K562 (cell line): ENCODE measurements around the gene LRCH1. TPM values are rescaled to one million over a fixed set of nuclear protein-coding genes. Genes with fewer than 3 reads are reported as not detected.
A peak's percentile ranks its signal among the peaks of the same experiment; 100 is the strongest.

Experiments
- ATAC-seq: fragments of 200-7000 bp; cut with Tn5 transposase; 3 replicates; pipeline ENCODE4 v1.9.1; 2020; ENCODE audit warnings: moderate library complexity
- Bru-seq: library from RNA; stranded (reverse); fragments of 400-500 nt; gene quantifications from one replicate; lab custom pipeline; 2021; lab: Mats Ljungman, UMichigan
- BruChase-seq, 2 experiments: library from RNA; stranded (reverse); fragments of 400-500 nt; gene quantifications; one replicate each; lab custom pipeline; 2021; lab: Mats Ljungman, UMichigan
- BruUV-seq: library from RNA; stranded (reverse); fragments of 400-500 nt; replicated peaks from 2 replicates; lab custom pipeline; 2021; lab: Mats Ljungman, UMichigan
- CTCF ChIA-PET: fragments of 300-600 bp; formaldehyde crosslinking; extraction: SDS; loops from one replicate; lab custom pipeline; 2021; ENCODE audit warnings: low intra/inter-chr PET ratio; lab: Yijun Ruan, JAX
- POLR2A ChIA-PET: fragments of 300-600, 350-650 bp; sonication (Branson Sonifier 250); formaldehyde crosslinking; extraction: SDS; loops from one replicate; lab custom pipeline; 2021; ENCODE audit warnings: antibody characterized with exemption, inconsistent platforms; lab: Yijun Ruan, JAX
- DNase-seq, 4 experiments: peaks; one replicate each; pipeline versions ENCODE4 v3.0.0 to v3.0.0-alpha.2; 2011 to 2018; ENCODE audit warnings: low spot score in 3 of 4, mixed read lengths in 3 of 4; ENCODE audit errors: extremely low read depth in 1 of 4
- FAIRE-seq: peaks from 2 replicates; lab custom pipeline; 2011; peaks lifted over from hg19 to GRCh38; lab: Jason Lieb, UNC
- H2AFZ ChIP-seq: 2 replicates; pipeline ENCODE4 v1.6.0; 2011; ENCODE audit warnings: low read depth, low read length, control low read depth, inconsistent platforms
- H3K27ac ChIP-seq: fragments of 200-600 bp; 3 replicates; pipeline ENCODE4 v1.8.0; 2011; ENCODE audit warnings: low read depth, mild to moderate bottlenecking, control low read depth, inconsistent platforms, low read length, moderate library complexity, mixed read lengths; ENCODE audit errors: extremely low read depth
- H3K27me3 ChIP-seq, 2 experiments: fragments of 300-600 bp in 1 of 2; 2 replicates in 1 of 2; 3 replicates in 1 of 2; pipeline versions ENCODE4 v1.6.0 to v1.8.0; 2011; ENCODE audit warnings: inconsistent platforms in 2 of 2, low read length in 2 of 2, mild to moderate bottlenecking in 1 of 2, mixed read lengths in 1 of 2, moderate library complexity in 1 of 2; ENCODE audit not compliant: control insufficient read depth in 2 of 2, insufficient read depth in 2 of 2
- H3K36me3 ChIP-seq: fragments of 300-600 bp; 3 replicates; pipeline ENCODE4 v1.8.0; 2011; ENCODE audit warnings: mild to moderate bottlenecking, low read length, inconsistent platforms; ENCODE audit not compliant: control insufficient read depth, insufficient read depth
- H3K4me1 ChIP-seq, 2 experiments: fragments of 200-600 bp in 1 of 2; replicated peaks in 1 of 2; 2 replicates in 1 of 2; 3 replicates in 1 of 2; pipeline versions ENCODE4 v1.5.1 to v1.8.0; 2011; ENCODE audit warnings: inconsistent platforms in 2 of 2, low read length in 2 of 2, mild to moderate bottlenecking in 1 of 2, mixed read lengths in 1 of 2, moderate library complexity in 1 of 2; ENCODE audit not compliant: control insufficient read depth in 2 of 2, insufficient read depth in 2 of 2
- H3K4me2 ChIP-seq: 2 replicates; pipeline ENCODE4 v1.6.1; 2011; ENCODE audit warnings: low read length, control low read depth, inconsistent platforms, mixed read lengths; ENCODE audit not compliant: insufficient read depth
- H3K4me3 ChIP-seq: fragments of 200-600 bp; sonication (generic), shearing (Covaris generic); 2 replicates; pipeline ENCODE4 v1.5.1; 2016; ENCODE audit warnings: control low read depth, inconsistent platforms
- H3K79me2 ChIP-seq: fragments of 200-600 bp; 3 replicates; pipeline ENCODE4 v1.8.0; 2011; ENCODE audit warnings: low read length, inconsistent platforms; ENCODE audit not compliant: control insufficient read depth, insufficient read depth
- H3K9ac ChIP-seq, 2 experiments: 2 replicates each; pipeline versions ENCODE4 v1.6.0 to v1.6.1; 2011; ENCODE audit warnings: low read depth in 2 of 2, low read length in 2 of 2, control low read depth in 1 of 2, inconsistent platforms in 1 of 2, mild to moderate bottlenecking in 1 of 2, mixed read lengths in 1 of 2; ENCODE audit not compliant: insufficient read depth in 1 of 2
- H3K9me1 ChIP-seq: one replicate; pipeline ENCODE4 v1.6.0; 2011; ENCODE audit warnings: inconsistent platforms, mild to moderate bottlenecking, low read length, moderate library complexity; ENCODE audit not compliant: control insufficient read depth, insufficient read depth
- H3K9me3 ChIP-seq: replicated peaks from 2 replicates; pipeline ENCODE4 v1.5.1; 2011; ENCODE audit warnings: low read depth, low read length, inconsistent platforms; ENCODE audit not compliant: control insufficient read depth, insufficient read depth
- H4K20me1 ChIP-seq: replicated peaks from 2 replicates; pipeline ENCODE4 v1.6.1; 2011; ENCODE audit warnings: low read length, inconsistent platforms, mixed read lengths; ENCODE audit not compliant: control insufficient read depth, insufficient read depth
- ATF6 ChIP-seq: sonication (generic); formaldehyde crosslinking; IDR thresholded peaks from 2 replicates; pipeline ENCODE4 v1.4.0; 2020; ENCODE audit warnings: mild to moderate bottlenecking, missing genetic modification reagents
- CEBPG ChIP-seq, 3 experiments: fragments of 200-800 bp in 1 of 3; sonication (Bioruptor generic) in 1 of 3; sonication (generic) in 1 of 3; formaldehyde crosslinking in 1 of 3; IDR thresholded peaks in 2 of 3; conservative IDR thresholded peaks in 1 of 3; 2 replicates each; pipeline versions ENCODE4 v1.6.1 to v1.8.0; 2016 to 2022; ENCODE audit warnings: missing compliant biosample characterization in 2 of 3, missing genetic modification characterization in 2 of 3, mild to moderate bottlenecking in 1 of 3, missing genetic modification reagents in 1 of 3
- EGR1 ChIP-seq: fragments of 450-650 bp; conservative IDR thresholded peaks from 2 replicates; pipeline ENCODE4 v1.6.1; 2017; ENCODE audit warnings: mild to moderate bottlenecking
- KDM1A ChIP-seq, 2 experiments: fragments of 450-650 bp; IDR thresholded peaks; 2 replicates each; pipeline ENCODE4 v1.6.1; 2016; ENCODE audit warnings: mild to moderate bottlenecking in 2 of 2
- NCOR1 ChIP-seq: fragments of 450-650 bp; IDR thresholded peaks from 2 replicates; pipeline ENCODE4 v1.6.1; 2016; ENCODE audit warnings: mild to moderate bottlenecking, moderate library complexity
- RBM25 ChIP-seq: fragments of 200-400 bp; formaldehyde crosslinking; IDR thresholded peaks from 2 replicates; pipeline ENCODE4 v1.6.1; 2018; ENCODE audit warnings: low read length, low read depth, moderate library complexity; ENCODE audit not compliant: severe bottlenecking
- SAFB2 ChIP-seq: fragments of 200-400 bp; formaldehyde crosslinking; IDR thresholded peaks from 2 replicates; pipeline ENCODE4 v1.6.1; 2018; ENCODE audit warnings: borderline replicate concordance, low read length, low read depth, moderate library complexity; ENCODE audit not compliant: severe bottlenecking
- SIRT6 ChIP-seq: IDR thresholded peaks from one replicate; pipeline ENCODE4 v1.6.1; 2012; ENCODE audit warnings: low read depth, mild to moderate bottlenecking, control low read depth, inconsistent platforms, low read length, moderate library complexity
- STAG1 ChIP-seq: sonication (generic); formaldehyde crosslinking; IDR thresholded peaks from 2 replicates; pipeline ENCODE4 v1.5.0; 2020; ENCODE audit warnings: missing genetic modification reagents, borderline replicate concordance
- TAF9B ChIP-seq: fragments of 450-650 bp; IDR thresholded peaks from 2 replicates; pipeline ENCODE4 v1.6.1; 2018; ENCODE audit warnings: mild to moderate bottlenecking; ENCODE audit not compliant: partially characterized antibody
- TCF3 ChIP-seq: sonication (generic); formaldehyde crosslinking; IDR thresholded peaks from 2 replicates; pipeline ENCODE4 v1.4.0; 2020; ENCODE audit warnings: mild to moderate bottlenecking, missing genetic modification reagents
- ZNF134 ChIP-seq: fragments of 250-450 bp; sonication (Bioruptor Pico); conservative IDR thresholded peaks from 2 replicates; pipeline ENCODE4 v1.4.0; 2020
- WGBS: fragments of 100-300 bp; shearing (Covaris generic); methylation state at CpG from one replicate; pipeline ENCODE4 v1.1.6; 2016; ENCODE audit warnings: low coverage, mixed read lengths; ENCODE audit not compliant: insufficient coverage; ENCODE audit errors: missing lambda C conversion rate; 5-methylcytosine and 5-hydroxymethylcytosine counted together
- in situ Hi-C: fragments of 300-500 bp; cut with MboI; formaldehyde crosslinking; loops from 4 replicates; pipeline ENCODE4 v1.15.0; 2018; ENCODE audit warnings: inconsistent platforms, mixed read lengths
- intact Hi-C: fragments of 100-400 bp; cut with micrococcal nuclease; formaldehyde crosslinking; loops from 2 replicates; pipeline ENCODE4 v1.14.2; 2022
- long read RNA-seq, 3 experiments: library from polyadenylated mRNA in 2 of 3; library from RNA in 1 of 3; unstranded in 2 of 3; stranded (forward) in 1 of 3; transcript quantifications; one replicate each; pipeline ENCODE4 v2.0.0, GENCODE V29; 2019 to 2022
- polyA minus RNA-seq, 3 experiments: library from RNA; depleted of rRNA, polyadenylated mRNA; stranded (reverse); fragments of >200 nt; gene quantifications; 2 replicates each; pipeline ENCODE4 v1.2.3, GENCODE V29; 2011
- polyA plus RNA-seq, 8 experiments: library from polyadenylated mRNA; depleted of rRNA in 4 of 8; stranded (reverse) in 5 of 8; unstranded in 3 of 8; fragments of >200 nt; fragmentation: Nextera tagmentation in 2 of 8; fragmentation: Illumina TruSeq in 1 of 8; extraction: Ambion mirVana in 2 of 8; extraction: Trizol in 1 of 8; gene quantifications; 2 replicates each; pipeline versions ENCODE4 v1.2.1 to v1.2.3, GENCODE V29; 2011 to 2014; ENCODE audit warnings: inconsistent platforms in 1 of 8, missing spikeins in 1 of 8
- total RNA-seq, 7 experiments: library from RNA; depleted of rRNA in 6 of 7; stranded (reverse); fragments of >200 nt in 6 of 7; fragmentation: Illumina TruSeq in 2 of 7; extraction: Trizol in 2 of 7; gene quantifications; 2 replicates each; pipeline versions ENCODE4 v1.2.1 to v1.2.3, GENCODE V29; 2011 to 2021; ENCODE audit warnings: low replicate concordance in 1 of 7

LRCH1 gene, protein sequence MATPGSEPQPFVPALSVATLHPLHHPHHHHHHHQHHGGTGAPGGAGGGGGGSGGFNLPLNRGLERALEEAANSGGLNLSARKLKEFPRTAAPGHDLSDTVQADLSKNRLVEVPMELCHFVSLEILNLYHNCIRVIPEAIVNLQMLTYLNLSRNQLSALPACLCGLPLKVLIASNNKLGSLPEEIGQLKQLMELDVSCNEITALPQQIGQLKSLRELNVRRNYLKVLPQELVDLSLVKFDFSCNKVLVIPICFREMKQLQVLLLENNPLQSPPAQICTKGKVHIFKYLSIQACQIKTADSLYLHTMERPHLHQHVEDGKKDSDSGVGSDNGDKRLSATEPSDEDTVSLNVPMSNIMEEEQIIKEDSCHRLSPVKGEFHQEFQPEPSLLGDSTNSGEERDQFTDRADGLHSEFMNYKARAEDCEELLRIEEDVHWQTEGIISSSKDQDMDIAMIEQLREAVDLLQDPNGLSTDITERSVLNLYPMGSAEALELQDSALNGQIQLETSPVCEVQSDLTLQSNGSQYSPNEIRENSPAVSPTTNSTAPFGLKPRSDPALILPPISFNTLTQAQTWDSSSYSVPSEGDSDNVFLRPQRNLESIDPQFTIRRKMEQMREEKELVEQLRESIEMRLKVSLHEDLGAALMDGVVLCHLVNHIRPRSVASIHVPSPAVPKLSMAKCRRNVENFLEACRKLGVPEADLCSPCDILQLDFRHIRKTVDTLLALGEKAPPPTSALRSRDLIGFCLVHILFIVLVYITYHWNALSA
- total RNA-seq (2011; cell fraction: chromatin; rRNA removed; ENCODE audit: low replicate concordance): 23.7 and 30.0 TPM in 2 replicates
- 7.5 and 8.8 TPM in 2 replicates for total RNA-seq (2011; cell fraction: nucleolus; rRNA removed)
- total RNA-seq (2011; cell fraction: nucleoplasm; rRNA removed): 12.5 and 16.9 TPM in 2 replicates
- 2.5 and 3.2 TPM in 2 replicates for total RNA-seq (2014; rRNA removed)
- 3.7 and 4.3 TPM in 2 replicates for total RNA-seq (2014; rRNA removed; fragmentation: Illumina TruSeq; extraction: Trizol)
- 3.9 and 4.2 TPM in 2 replicates for total RNA-seq (2015; rRNA removed; fragmentation: Illumina TruSeq; extraction: Trizol)
- total RNA-seq (2021): 5.7 and 6.5 TPM in 2 replicates
- 5.2 and 6.8 TPM in 2 replicates for polyA plus RNA-seq (2011; rRNA removed)
- 1.7 and 2.8 TPM in 2 replicates for polyA plus RNA-seq (2011; cell fraction: cytosol; rRNA removed)
- polyA plus RNA-seq (2011; cell fraction: nucleus; rRNA removed): 7.5 and 9.0 TPM in 2 replicates
- 2.7 and 2.9 TPM in 2 replicates for polyA plus RNA-seq (2012)
- 4.1 and 4.7 TPM in 2 replicates for polyA plus RNA-seq (2014; fragmentation: Illumina TruSeq; extraction: Trizol)
- polyA plus RNA-seq (2014; fragmentation: Nextera tagmentation; extraction: Ambion mirVana): 1 to 10 TPM; 1.1 to 1.2 TPM
- polyA plus RNA-seq (2014; rRNA removed): 3.3 TPM in 2 replicates
- 13.6 and 15.7 TPM in 2 replicates for polyA minus RNA-seq (2011; rRNA and poly(A)+ RNA removed)
- polyA minus RNA-seq (2011; cell fraction: cytosol; rRNA and poly(A)+ RNA removed): 2.8 and 3.1 TPM in 2 replicates
- polyA minus RNA-seq (2011; cell fraction: nucleus; rRNA and poly(A)+ RNA removed): 15.1 and 26.7 TPM in 2 replicates
- Bru-seq, nascent RNA: percentile 73 among the genes with signal in this experiment
- percentile 74 among the genes with signal in this experiment for BruChase-seq, experiment 1, labeled RNA remaining after a 2-hour chase
- percentile 73 among the genes with signal in this experiment for BruChase-seq, experiment 2, labeled RNA remaining after a 6-hour chase
- long read RNA-seq, experiment 1, full-length matches to known transcripts: 3 of 10 reads
- long read RNA-seq, experiment 1, partial matches to known transcripts: 5 of 10 reads
- long read RNA-seq, experiment 1, other reads (novel, unspliced or antisense): 2 of 10 reads
- long read RNA-seq, experiment 2, full-length matches to known transcripts: 1 of 5 reads
- long read RNA-seq, experiment 2, partial matches to known transcripts: 2 of 5 reads
- long read RNA-seq, experiment 2, other reads (novel, unspliced or antisense): 2 of 5 reads
- long read RNA-seq, experiment 3: 0 reads

DNA sequence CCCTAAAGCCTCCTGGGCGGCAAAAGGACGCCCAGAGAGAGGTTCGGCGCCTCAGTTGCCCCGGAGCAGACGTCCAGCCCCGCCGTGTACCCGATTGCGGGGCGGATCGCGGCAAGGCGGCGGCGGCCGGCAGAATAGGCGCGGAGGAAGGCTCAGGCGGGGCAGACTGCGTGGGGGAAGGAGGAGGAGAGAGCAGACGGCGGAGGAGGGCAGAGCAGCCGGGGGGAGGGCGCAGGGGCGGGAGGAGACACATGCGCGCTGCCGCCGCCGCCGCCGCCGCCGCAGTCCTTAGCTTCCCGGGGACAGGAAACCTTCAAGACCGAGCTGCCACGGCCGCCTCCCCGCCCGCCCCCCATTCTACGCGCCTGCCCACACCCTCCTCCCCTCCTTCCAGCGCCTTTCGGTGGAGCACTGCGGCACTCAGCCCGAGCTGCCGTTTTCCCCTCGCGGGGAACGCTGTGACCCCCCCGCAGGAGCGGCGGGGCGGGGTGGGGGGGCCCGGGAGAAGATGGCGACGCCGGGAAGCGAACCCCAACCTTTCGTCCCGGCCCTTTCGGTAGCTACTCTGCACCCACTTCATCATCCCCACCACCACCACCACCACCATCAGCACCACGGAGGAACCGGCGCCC, at the start of gene LRCH1:
Gene LRCH1, plus strand, starts transcription at position 282 of the 632 bp plus-strand sequence. Its CDS starts 227 bp downstream, at position 509.
- H3K9me3 ChIP-seq: no peaks in the 10 kb centered on the region
- CTCF ChIA-PET: interaction anchor here (3.1 kb wide), 1 partner anchor 168 kb away, joined by 18 read pairs; no protein-coding TSS in a partner anchor
- no peaks in the 10 kb centered on the region for H3K27me3 ChIP-seq
- H2AFZ ChIP-seq: peak within 1 kb of the TSS; percentile 91
- peak within 1 kb of the TSS; percentile 77 for H3K4me3 ChIP-seq
- BruUV-seq: no TSS peak
- in situ Hi-C loops (no loop called here), intact Hi-C loops (loop anchor here (5.0 kb wide), 1 partner anchor 89 kb away; no protein-coding TSS in a partner anchor)
- FAIRE-seq: no peak
- H3K4me1 ChIP-seq: peaks cover 9 to 17% of the 10 kb centered on the region in 2 experiments; a peak in 4 of 5 replicates
- H3K9ac ChIP-seq: peak within 1 kb of the TSS; percentile 82 to 99
- no peaks in the 10 kb centered on the region for H3K9me1 ChIP-seq
- POLR2A ChIA-PET: no interaction called here
- H3K4me2 ChIP-seq: peak within 1 kb of the TSS; percentile 84
- peak within 1 kb of the TSS; percentile 78 for H3K27ac ChIP-seq
- peaks cover 2% of the 10 kb centered on the region; the same call in 1 of the 2 replicates for H4K20me1 ChIP-seq
- peak; percentile 91 for ATAC-seq
- H3K36me3 ChIP-seq: no peaks in the 10 kb centered on the region
- H3K79me2 ChIP-seq: peaks cover 46% of the 10 kb centered on the region
- peak; percentile 76 to 88 (median 82) for DNase-seq
- no CpG with 5 or more reads among the region's 66 CpGs for whole genome bisulfite sequencing
- TF ChIP-seq KDM1A (IDR thresholded peaks at IDR 0.05): no peak
- TF ChIP-seq SAFB2: no peak
- peak; percentile 65 for TF ChIP-seq EGR1
- no peak for TF ChIP-seq TCF3 (CRISPR knock-in tag)
- TF ChIP-seq RBM25: no peak
- TF ChIP-seq TAF9B: no peak
- no peak for TF ChIP-seq STAG1 (CRISPR knock-in tag)
- TF ChIP-seq ATF6: no peak
- TF ChIP-seq ZNF134: no peak
- 0 out of 2 replicates have a peak, but pooled peaks have one; percentile 19 for TF ChIP-seq NCOR1
- no peak for TF ChIP-seq CEBPG (CRISPR knock-in tag; IDR thresholded peaks at IDR 0.05)
- no peak for TF ChIP-seq CEBPG (tag; conservative IDR thresholded peaks at IDR 0.05 in 1 of 2, IDR thresholded peaks at IDR 0.05 in 1 of 2)
- no peak for TF ChIP-seq SIRT6
